ENCODE measurements around the gene DOK6. TPM values are rescaled to one million over a fixed set of nuclear protein-coding genes. Genes with fewer than 3 reads are reported as not detected.
A peak's percentile ranks its signal among the peaks of the same experiment; 100 is the strongest.

The DOK6 gene
- polyA plus RNA-seq (2013): 0.34 and 0.35 TPM in 2 replicates

DNA sequence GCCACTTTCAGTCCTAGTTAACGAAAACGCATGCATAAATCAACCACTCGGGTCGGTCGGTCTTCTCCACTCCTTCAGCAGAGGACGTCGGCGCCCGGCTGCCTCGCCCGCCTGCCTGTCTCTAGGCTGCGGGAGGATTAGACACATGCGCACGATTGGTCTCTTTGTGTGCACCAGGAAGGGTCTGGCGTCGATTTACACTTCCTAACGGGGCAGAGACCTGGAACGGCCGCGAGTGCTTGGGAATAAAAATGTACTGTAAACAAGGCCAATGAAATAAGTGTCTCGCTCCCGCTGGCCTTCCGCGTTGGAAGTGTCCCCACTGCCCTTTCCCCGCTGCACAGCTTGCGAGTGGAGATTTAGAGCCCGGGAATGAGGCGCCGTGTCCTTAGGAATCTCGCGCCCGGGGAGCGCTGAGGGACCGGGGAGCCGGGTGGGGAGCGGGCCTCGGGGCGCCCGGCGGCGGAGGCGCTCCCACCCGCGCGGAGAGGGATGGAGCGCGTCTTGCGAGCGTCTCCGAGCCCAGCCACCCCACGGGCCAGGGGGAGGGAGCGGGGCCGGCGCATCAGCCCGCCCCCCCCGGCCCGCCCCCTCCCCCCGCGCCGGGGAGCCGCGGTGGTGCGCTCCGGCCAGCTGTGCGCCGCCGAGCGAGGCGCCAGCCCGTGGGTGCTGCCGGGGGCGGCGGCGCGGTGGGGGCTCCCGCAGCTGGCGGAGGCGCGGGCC lies at the start of gene DOK6:
DOK6 (plus strand) TSS at position 636 of the 723 bp plus-strand sequence.
- peak within 1 kb of the TSS; percentile 86 for H4K8ac ChIP-seq (ENCODE audit: low read depth, low read length)
- H3K4me3 ChIP-seq (ENCODE audit: low read depth, low read length): peak within 1 kb of the TSS; percentile 76
- H3K18ac ChIP-seq (ENCODE audit: low read length): peak within 1 kb of the TSS; percentile 40
- H3K27me3 ChIP-seq (ENCODE audit: insufficient read depth, low read length): peaks cover 11% of the 10 kb centered on the region
- H4K12ac ChIP-seq (ENCODE audit: low read depth, low read length): peak within 1 kb of the TSS; percentile 89
- peak within 1 kb of the TSS; percentile 38 for H2BK5ac ChIP-seq (ENCODE audit: low read depth, low read length, poor library complexity)
- peak within 1 kb of the TSS; percentile 70 for H3K14ac ChIP-seq (ENCODE audit: low read length)
- H4K91ac ChIP-seq (ENCODE audit: low read depth, low read length): peak within 1 kb of the TSS; percentile 64
- peaks cover 4% of the 10 kb centered on the region for H3K79me1 ChIP-seq (ENCODE audit: low read length)
- H3K36me3 ChIP-seq (ENCODE audit: control insufficient read depth in 1 of 2, insufficient read depth in 2 of 2, low read length in 2 of 2): no peaks in the 10 kb centered on the region
- H3K23ac ChIP-seq (ENCODE audit: low read length): no peak within 1 kb of the TSS
- peak within 1 kb of the TSS; percentile 66 for H2AFZ ChIP-seq (ENCODE audit: insufficient read depth, low read length, poor library complexity)
- peaks cover 3% of the 10 kb centered on the region for H3K9me3 ChIP-seq (ENCODE audit: insufficient read depth, low read depth, low read length)
- peak within 1 kb of the TSS; percentile 100 for H3K4me2 ChIP-seq (ENCODE audit: low read length)
- no peak within 1 kb of the TSS for H2BK12ac ChIP-seq (ENCODE audit: low read length)
- H2AK5ac ChIP-seq (ENCODE audit: low read length): no peak within 1 kb of the TSS
- peak within 1 kb of the TSS; percentile 56 for H3K9ac ChIP-seq (ENCODE audit: low read length)
- H3K79me2 ChIP-seq (ENCODE audit: control insufficient read depth, insufficient read depth, low read length, poor library complexity): peaks cover 2% of the 10 kb centered on the region
- peaks cover 7 to 15% of the 10 kb centered on the region in 2 experiments for H3K4me1 ChIP-seq (ENCODE audit: control insufficient read depth in 1 of 2, insufficient read depth in 2 of 2, low read length in 2 of 2)
- no CpG with 5 or more reads among the region's 79 CpGs for WGBS (ENCODE audit: extremely low coverage, insufficient coverage, insufficient read length)
- peak in 1 of 2 donors; percentile 1 for DNase-seq
- peak within 1 kb of the TSS; percentile 54 for H3K27ac ChIP-seq (ENCODE audit: low read depth, low read length)
- H2BK120ac ChIP-seq (ENCODE audit: insufficient read depth, low read length, poor library complexity): peak within 1 kb of the TSS; percentile 73
- H3K4ac ChIP-seq (ENCODE audit: low read depth, low read length): peak within 1 kb of the TSS; percentile 58

DNA sequence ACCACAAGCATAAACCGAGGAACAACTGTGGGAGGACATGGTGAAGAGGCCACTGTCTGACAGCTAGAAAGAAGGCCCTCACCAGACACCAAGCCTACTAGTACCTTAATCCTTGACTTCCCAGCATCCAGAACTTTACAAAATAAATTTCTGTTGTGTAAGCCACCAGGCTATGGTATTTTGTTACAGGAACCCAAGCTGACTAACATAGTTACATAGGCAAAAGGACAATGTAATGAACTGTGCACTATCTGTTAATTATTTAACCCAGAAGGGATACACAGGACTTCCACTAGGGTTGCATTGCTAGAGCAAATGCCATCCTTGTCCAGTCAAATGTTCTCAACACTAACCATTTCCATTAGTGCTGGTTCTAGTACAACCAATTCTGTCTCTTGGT lies 47.7 kb upstream of the DOK6 start:
- Histone ChIP-seq H3K79me2 (ENCODE audit: control insufficient read depth, insufficient read depth, low read length, poor library complexity) (no peaks in the 10 kb centered on the region), H3K4me3 (ENCODE audit: low read depth, low read length) (no peak overlapping the region), H2BK5ac (ENCODE audit: low read depth, low read length, poor library complexity) (no peak overlapping the region), H3K9ac (ENCODE audit: low read length) (no peak overlapping the region), H3K36me3 (ENCODE audit: control insufficient read depth in 1 of 2, insufficient read depth in 2 of 2, low read length in 2 of 2) (no peaks in the 10 kb centered on the region), H3K27ac (ENCODE audit: low read depth, low read length) (no peak overlapping the region), H3K4me2 (ENCODE audit: low read length) (no peak overlapping the region), H3K9me3 (ENCODE audit: insufficient read depth, low read depth, low read length) (no peaks in the 10 kb centered on the region), H2AFZ (ENCODE audit: insufficient read depth, low read length, poor library complexity) (no peak overlapping the region), H4K91ac (ENCODE audit: low read depth, low read length) (no peak overlapping the region), H2BK120ac (ENCODE audit: insufficient read depth, low read length, poor library complexity) (no peak overlapping the region), H3K18ac (ENCODE audit: low read length) (no peak overlapping the region), H2AK5ac (ENCODE audit: low read length) (no peak overlapping the region), H3K27me3 (ENCODE audit: insufficient read depth, low read length) (no peaks in the 10 kb centered on the region), H3K14ac (ENCODE audit: low read length) (no peak overlapping the region), H4K12ac (ENCODE audit: low read depth, low read length) (no peak overlapping the region), H2BK12ac (ENCODE audit: low read length) (no peak overlapping the region), H4K8ac (ENCODE audit: low read depth, low read length) (no peak overlapping the region), H3K79me1 (ENCODE audit: low read length) (no peaks in the 10 kb centered on the region), H3K23ac (ENCODE audit: low read length) (no peak overlapping the region), H3K4ac (ENCODE audit: low read depth, low read length) (no peak overlapping the region), H3K4me1 (ENCODE audit: control insufficient read depth in 1 of 2, insufficient read depth in 2 of 2, low read length in 2 of 2) (no peaks in the 10 kb centered on the region)
- WGBS (ENCODE audit: extremely low coverage, insufficient coverage, insufficient read length): no CpG with 5 or more reads among the region's 1 CpG
- no peak for DNase-seq

DNA sequence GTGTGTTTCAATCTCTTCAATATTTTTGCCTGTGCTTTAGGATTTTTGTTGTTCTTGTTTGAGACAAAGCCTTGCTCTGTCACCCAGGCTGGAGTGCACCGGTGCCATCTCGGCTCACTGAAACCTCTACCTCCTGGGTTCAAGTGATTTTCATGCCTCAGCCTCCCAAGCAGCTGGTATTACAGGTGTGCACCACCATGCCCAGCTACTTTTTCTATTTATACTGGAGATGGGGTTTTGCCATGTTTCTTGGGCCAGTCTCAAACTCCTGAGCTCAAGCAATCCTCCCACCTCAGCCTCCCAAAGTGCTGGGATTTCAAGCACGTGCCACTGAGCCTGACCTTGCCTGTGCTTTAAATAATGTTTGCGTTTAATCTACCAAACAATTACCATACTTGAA lies 43.1 kb upstream of the DOK6 start:
- H3K4me2 ChIP-seq (ENCODE audit: low read length): no peak overlapping the region
- no peak overlapping the region for H2AFZ ChIP-seq (ENCODE audit: insufficient read depth, low read length, poor library complexity)
- no peak overlapping the region for H4K12ac ChIP-seq (ENCODE audit: low read depth, low read length)
- no peaks in the 10 kb centered on the region for H3K79me2 ChIP-seq (ENCODE audit: control insufficient read depth, insufficient read depth, low read length, poor library complexity)
- no peak overlapping the region for H2AK5ac ChIP-seq (ENCODE audit: low read length)
- no peak overlapping the region for H3K4ac ChIP-seq (ENCODE audit: low read depth, low read length)
- no peak overlapping the region for H4K8ac ChIP-seq (ENCODE audit: low read depth, low read length)
- no peak overlapping the region for H2BK12ac ChIP-seq (ENCODE audit: low read length)
- no peak overlapping the region for H3K4me3 ChIP-seq (ENCODE audit: low read depth, low read length)
- H3K36me3 ChIP-seq (ENCODE audit: control insufficient read depth in 1 of 2, insufficient read depth in 2 of 2, low read length in 2 of 2): no peaks in the 10 kb centered on the region
- no peak for DNase-seq
- no peaks in the 10 kb centered on the region for H3K4me1 ChIP-seq (ENCODE audit: control insufficient read depth in 1 of 2, insufficient read depth in 2 of 2, low read length in 2 of 2)
- no peak overlapping the region for H2BK5ac ChIP-seq (ENCODE audit: low read depth, low read length, poor library complexity)
- no peak overlapping the region for H3K14ac ChIP-seq (ENCODE audit: low read length)
- no peak overlapping the region for H3K9ac ChIP-seq (ENCODE audit: low read length)
- no peak overlapping the region for H2BK120ac ChIP-seq (ENCODE audit: insufficient read depth, low read length, poor library complexity)
- no peaks in the 10 kb centered on the region for H3K79me1 ChIP-seq (ENCODE audit: low read length)
- no peak overlapping the region for H3K23ac ChIP-seq (ENCODE audit: low read length)
- H3K27ac ChIP-seq (ENCODE audit: low read depth, low read length): no peak overlapping the region
- WGBS (ENCODE audit: extremely low coverage, insufficient coverage, insufficient read length): no CpG with 5 or more reads among the region's 4 CpGs
- no peaks in the 10 kb centered on the region for H3K27me3 ChIP-seq (ENCODE audit: insufficient read depth, low read length)
- no peaks in the 10 kb centered on the region for H3K9me3 ChIP-seq (ENCODE audit: insufficient read depth, low read depth, low read length)
- H4K91ac ChIP-seq (ENCODE audit: low read depth, low read length): no peak overlapping the region
- H3K18ac ChIP-seq (ENCODE audit: low read length): no peak overlapping the region

DNA sequence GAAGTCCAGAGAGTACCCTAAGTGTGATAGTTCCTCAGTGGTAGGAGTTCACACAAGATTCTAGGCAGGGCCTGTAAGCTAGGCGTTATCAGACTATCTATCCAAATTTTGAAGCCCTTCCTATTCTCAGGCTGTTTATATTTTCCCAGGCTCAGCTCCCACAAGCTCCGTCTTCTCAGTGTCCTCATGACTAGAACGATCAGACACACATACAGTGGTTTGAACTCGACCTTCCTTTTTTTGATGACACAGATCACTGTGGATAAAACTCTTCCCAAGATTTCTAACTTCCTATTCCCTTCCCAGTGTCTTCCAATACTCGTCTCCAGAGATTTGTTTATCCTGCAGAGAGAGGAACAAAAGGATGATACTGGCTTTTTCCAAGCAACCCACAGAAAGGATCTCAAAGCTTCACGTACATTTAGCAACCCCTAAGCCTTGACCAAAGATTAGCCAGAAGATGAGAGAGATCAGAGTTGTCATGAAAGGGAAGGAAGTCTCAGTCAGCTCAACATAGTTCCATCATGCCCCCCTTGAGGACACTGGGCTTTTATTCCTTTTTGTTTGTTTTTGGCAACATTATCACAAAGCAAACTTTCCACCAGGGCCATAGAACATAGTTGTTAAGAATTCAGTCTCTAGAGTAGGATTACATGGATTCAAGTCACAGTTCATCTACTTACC lies 42.3 kb upstream of the DOK6 start:
- no CpG with 5 or more reads among the region's 6 CpGs for WGBS (ENCODE audit: extremely low coverage, insufficient coverage, insufficient read length)
- Histone ChIP-seq H4K8ac (ENCODE audit: low read depth, low read length) (no peak overlapping the region), H2BK120ac (ENCODE audit: insufficient read depth, low read length, poor library complexity) (no peak overlapping the region), H3K23ac (ENCODE audit: low read length) (no peak overlapping the region), H3K4ac (ENCODE audit: low read depth, low read length) (no peak overlapping the region), H4K12ac (ENCODE audit: low read depth, low read length) (no peak overlapping the region), H3K79me1 (ENCODE audit: low read length) (no peaks in the 10 kb centered on the region), H3K18ac (ENCODE audit: low read length) (no peak overlapping the region), H2AFZ (ENCODE audit: insufficient read depth, low read length, poor library complexity) (no peak overlapping the region), H3K9me3 (ENCODE audit: insufficient read depth, low read depth, low read length) (no peaks in the 10 kb centered on the region), H3K4me1 (ENCODE audit: control insufficient read depth in 1 of 2, insufficient read depth in 2 of 2, low read length in 2 of 2) (no peaks in the 10 kb centered on the region), H3K36me3 (ENCODE audit: control insufficient read depth in 1 of 2, insufficient read depth in 2 of 2, low read length in 2 of 2) (no peaks in the 10 kb centered on the region), H3K14ac (ENCODE audit: low read length) (no peak overlapping the region), H3K27me3 (ENCODE audit: insufficient read depth, low read length) (no peaks in the 10 kb centered on the region), H4K91ac (ENCODE audit: low read depth, low read length) (no peak overlapping the region), H3K4me3 (ENCODE audit: low read depth, low read length) (no peak overlapping the region), H2BK12ac (ENCODE audit: low read length) (no peak overlapping the region), H3K79me2 (ENCODE audit: control insufficient read depth, insufficient read depth, low read length, poor library complexity) (no peaks in the 10 kb centered on the region), H2AK5ac (ENCODE audit: low read length) (no peak overlapping the region), H3K9ac (ENCODE audit: low read length) (no peak overlapping the region), H3K4me2 (ENCODE audit: low read length) (no peak overlapping the region), H3K27ac (ENCODE audit: low read depth, low read length) (no peak overlapping the region), H2BK5ac (ENCODE audit: low read depth, low read length, poor library complexity) (no peak overlapping the region)
- no peak for DNase-seq
